Inflammatory macrophage treated with lipopolysaccharide for 1 hour (primary cell): ENCODE data around the gene NMNAT3.

ENCODE experiments used
- DNase-seq, 2 donors: peaks; one replicate each; pipeline ENCODE4 v3.0.0-alpha.2; 2020 to 2022

NMNAT3 gene

GRCh38 chr3:139517321-139518065, 160.3 kb downstream of the NMNAT3 start:
- no peak for DNase-seq

GRCh38 chr3:139514741-139515140, 163.0 kb downstream of the NMNAT3 start:
- no peak for DNase-seq
